Breast epithelium (tissue), 3 donors: ENCODE data around the gene PATJ.

ENCODE experiments used
- POLR2A ChIP-seq: fragments of 450-650 bp; IDR thresholded peaks from one replicate; pipeline ENCODE4 v1.6.1; 2016; ENCODE audit warnings: antibody characterized with exemption, mild to moderate bottlenecking, moderate library complexity
- POLR2AphosphoS5 ChIP-seq, 3 donors: sonication (generic); formaldehyde crosslinking; IDR thresholded peaks; one replicate each; pipeline ENCODE4 v1.6.1; 2017; ENCODE audit warnings: antibody characterized with exemption in 3 of 3
- TF ChIP-seq, protein P1 (sequence below), 3 donors: fragments of 450-650 bp; IDR thresholded peaks; one replicate each; pipeline ENCODE4 v1.5.1; 2016 to 2017; ENCODE audit warnings: antibody characterized with exemption in 3 of 3, mild to moderate bottlenecking in 3 of 3, moderate library complexity in 3 of 3

DNA sequence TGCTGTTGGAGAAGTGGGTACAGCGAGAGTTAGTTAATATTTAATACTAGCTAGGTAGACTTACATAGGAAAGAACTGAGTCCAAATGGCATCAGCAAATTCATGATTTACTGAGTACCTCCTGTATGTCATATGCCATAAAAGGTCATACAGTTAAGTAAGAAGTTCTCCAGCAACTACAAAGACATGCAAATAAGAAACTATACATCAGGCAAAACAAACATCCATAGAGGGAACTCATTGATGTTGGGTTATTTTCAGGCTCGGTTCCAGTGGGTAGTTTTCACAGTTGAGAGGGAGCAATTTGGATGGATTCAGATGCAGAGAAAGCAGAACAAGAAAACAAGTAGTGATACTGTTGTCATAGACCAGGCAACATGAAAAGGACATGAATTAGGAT, 287.4 kb downstream of the PATJ start:
- TF ChIP-seq POLR2AphosphoS5 (IDR thresholded peaks at IDR 0.05) (no peak), POLR2A (no peak)
- TF ChIP-seq, protein P1, sequence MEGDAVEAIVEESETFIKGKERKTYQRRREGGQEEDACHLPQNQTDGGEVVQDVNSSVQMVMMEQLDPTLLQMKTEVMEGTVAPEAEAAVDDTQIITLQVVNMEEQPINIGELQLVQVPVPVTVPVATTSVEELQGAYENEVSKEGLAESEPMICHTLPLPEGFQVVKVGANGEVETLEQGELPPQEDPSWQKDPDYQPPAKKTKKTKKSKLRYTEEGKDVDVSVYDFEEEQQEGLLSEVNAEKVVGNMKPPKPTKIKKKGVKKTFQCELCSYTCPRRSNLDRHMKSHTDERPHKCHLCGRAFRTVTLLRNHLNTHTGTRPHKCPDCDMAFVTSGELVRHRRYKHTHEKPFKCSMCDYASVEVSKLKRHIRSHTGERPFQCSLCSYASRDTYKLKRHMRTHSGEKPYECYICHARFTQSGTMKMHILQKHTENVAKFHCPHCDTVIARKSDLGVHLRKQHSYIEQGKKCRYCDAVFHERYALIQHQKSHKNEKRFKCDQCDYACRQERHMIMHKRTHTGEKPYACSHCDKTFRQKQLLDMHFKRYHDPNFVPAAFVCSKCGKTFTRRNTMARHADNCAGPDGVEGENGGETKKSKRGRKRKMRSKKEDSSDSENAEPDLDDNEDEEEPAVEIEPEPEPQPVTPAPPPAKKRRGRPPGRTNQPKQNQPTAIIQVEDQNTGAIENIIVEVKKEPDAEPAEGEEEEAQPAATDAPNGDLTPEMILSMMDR (IDR thresholded peaks at IDR 0.05) = no peak
